Ovary (tissue), 9 donors: ENCODE results near the gene NLGN1. TPM values are rescaled to one million over a fixed set of nuclear protein-coding genes. Genes with fewer than 3 reads are reported as not detected.

ENCODE experiments used
- DNase-seq, 5 donors: peaks; one replicate each; pipeline ENCODE4 v3.0.0-alpha.2; 2019 to 2020
- H3K27ac ChIP-seq, 2 donors: fragments of 200-600 bp; one replicate each; pipeline versions ENCODE4 v1.5.1 to v1.8.0; 2019 to 2022
- H3K27me3 ChIP-seq: fragments of 200-600 bp; one replicate; pipeline ENCODE4 v1.8.0; 2022
- H3K36me3 ChIP-seq: fragments of 200-600 bp; sonication (generic); one replicate; pipeline ENCODE4 v1.5.1; 2019
- H3K4me1 ChIP-seq: one replicate; pipeline ENCODE4 v1.8.1; 2013; ENCODE audit warnings: mild to moderate bottlenecking, moderate library complexity; ENCODE audit not compliant: insufficient read depth
- H3K4me3 ChIP-seq: fragments of 200-600 bp; sonication (generic); one replicate; pipeline ENCODE4 v1.5.1; 2017
- H3K9me3 ChIP-seq, 2 donors: fragments of 200-600 bp in 1 of 2; sonication (generic) in 1 of 2; one replicate each; pipeline versions ENCODE4 v1.5.1 to v1.8.1; 2013 to 2019; ENCODE audit warnings: mild to moderate bottlenecking in 1 of 2, moderate library complexity in 1 of 2
- CTCF ChIP-seq, 3 donors: fragments of 450-650 bp in 2 of 3; fragments of 200-600 bp in 1 of 3; IDR thresholded peaks; one replicate each; pipeline versions ENCODE4 v1.5.1 to v1.8.0; 2016 to 2022; ENCODE audit warnings: antibody characterized with exemption in 3 of 3, mild to moderate bottlenecking in 1 of 3
- EP300 ChIP-seq: sonication (generic); formaldehyde crosslinking; IDR thresholded peaks from one replicate; pipeline ENCODE4 v1.6.1; 2017; ENCODE audit warnings: antibody characterized with exemption
- POLR2A ChIP-seq: fragments of 450-650 bp; IDR thresholded peaks from one replicate; pipeline ENCODE4 v1.6.1; 2017; ENCODE audit warnings: antibody characterized with exemption, mild to moderate bottlenecking, moderate library complexity
- WGBS, 3 donors: extraction: QIAGEN DNeasy Blood & Tissue Kit in 1 of 3; methylation state at CpG; one replicate each; pipeline versions ENCODE4 v1.1.5 to v1.1.7; 2013 to 2017; 5-methylcytosine and 5-hydroxymethylcytosine counted together
- intact Hi-C, 4 donors: fragments of 100-400 bp; cut with DNase I; formaldehyde crosslinking; loops; one replicate each; pipeline versions ENCODE4 v1.11.0 to v1.15.1; 2022 to 2023
- polyA plus RNA-seq, 2 donors: library from polyadenylated mRNA; stranded (reverse); fragments of 200-250 nt in 1 of 2; fragments of 350-450 nt in 1 of 2; fragmentation: Illumina TruSeq in 1 of 2; extraction: RNeasy Lipid Tissue Mini Kit (QIAGEN cat#74804) in 1 of 2; gene quantifications; one replicate each; pipeline ENCODE4 v1.2.3, GENCODE V29; 2013 to 2014
- total RNA-seq, 7 donors: library from RNA; depleted of rRNA in 2 of 7; stranded (reverse); fragments of >200 nt in 2 of 7; fragmentation: NEBNext Ultra II Directional in 3 of 7; extraction: Animal tissue kit (Norgen Biotek cat#: 25700) in 3 of 7; gene quantifications; one replicate each; pipeline versions ENCODE4 v1.1.0 to v1.2.4, GENCODE V29; 2016 to 2023
- donor health status: DM: no; HTN: no; CAD: no; lungs with moderate emphysema.
- donor health status: DM: no; HTN: no; CAD: no.
- donor health status: Bipolar disorder and iron deficiency.
- donor health status: DM: yes; HTN: yes; CAD: no.
- donor health status: DM: no; HTN: no; CAD: no.
- donor health status: DM: yes; HTN: yes; CAD: no.

Gene NLGN1
- total and polyA plus RNA-seq, 9 donors: 1.2 to 7.7 (median 4.6) TPM

DNA sequence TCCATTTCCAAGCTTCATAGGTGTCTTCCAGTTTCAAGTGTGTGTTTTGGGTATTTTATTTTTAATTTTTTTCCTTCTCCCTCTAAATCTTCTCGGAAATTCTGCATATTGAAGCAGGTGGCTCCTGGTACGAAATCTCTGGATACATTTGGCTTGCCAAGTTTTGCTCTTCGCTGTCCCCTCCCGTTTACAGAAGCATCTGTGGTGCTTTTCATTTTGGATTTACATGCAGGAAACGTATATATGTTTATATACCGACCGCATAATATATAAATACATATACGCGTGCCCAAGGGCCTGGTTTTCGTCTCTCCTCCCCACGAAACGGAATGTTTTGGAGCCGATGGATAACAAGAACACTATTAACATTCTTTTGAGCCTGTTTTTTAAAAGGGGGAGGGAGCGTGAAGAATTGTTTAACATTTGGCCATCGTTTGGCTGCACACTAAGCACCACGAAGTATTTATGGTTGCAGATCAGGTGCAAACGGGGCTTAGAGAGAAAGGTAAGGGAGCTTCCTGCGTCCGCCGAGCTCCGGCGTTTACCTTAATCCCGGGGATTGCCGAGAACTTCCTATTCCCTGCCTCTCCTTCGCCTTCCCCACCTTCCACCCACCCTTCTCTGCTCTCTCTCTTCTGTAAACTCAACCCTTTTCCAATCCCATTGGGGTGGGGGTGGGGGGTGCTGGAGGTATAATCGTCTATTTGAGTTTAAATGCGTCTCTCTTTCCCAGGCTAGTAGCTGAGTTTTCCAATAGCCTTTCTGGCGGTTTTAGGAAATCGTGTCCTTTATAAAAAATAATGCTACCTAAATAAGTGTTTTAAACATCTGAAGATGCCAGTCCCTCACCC is 1.1 kb upstream of the NLGN1 start:
- 0 to 1% (median 0%) methylated on average over 29 of the region's 29 CpGs for WGBS, 3 donors
- TF ChIP-seq POLR2A (no peak), CTCF (IDR thresholded peaks at IDR 0.05) (no peak), EP300 (no peak)
- DNase-seq: peak in 1 of 5 donors; percentile 18
- no peaks in the 10 kb centered on the region for H3K9me3 ChIP-seq
- H3K27me3 ChIP-seq: no peaks in the 10 kb centered on the region
- peak overlapping the region; percentile 65 for H3K4me3 ChIP-seq
- peak overlapping the region in 1 of 2 donors; percentile 88 for H3K27ac ChIP-seq
- no peaks in the 10 kb centered on the region for H3K4me1 ChIP-seq
- intact Hi-C loops: loop anchor here in 1 of 4 donors (10.0 kb wide), 1 partner anchor 1048 kb away; no protein-coding TSS in a partner anchor
- H3K36me3 ChIP-seq: no peaks in the 10 kb centered on the region

- H3K9me3 ChIP-seq: no peaks in the 10 kb centered on the region
- no peaks in the 10 kb centered on the region for H3K36me3 ChIP-seq
- no peaks in the 10 kb centered on the region for H3K27me3 ChIP-seq
- TF ChIP-seq POLR2A (no peak), CTCF (IDR thresholded peaks at IDR 0.05) (no peak)
- intact Hi-C loops: loop anchor here in 1 of 4 donors (10.0 kb wide), 1 partner anchor 1047 kb away; no protein-coding TSS in a partner anchor
- DNase-seq: no peak
- H3K4me3 ChIP-seq: peak overlapping the region; percentile 65
- no peaks in the 10 kb centered on the region for H3K4me1 ChIP-seq
- peak overlapping the region; percentile 55 to 88 for H3K27ac ChIP-seq
- WGBS, 3 donors: 2% methylated on average over 15 of the region's 15 CpGs
Measured at GRCh38 chr3:173398111-173398479, 551 bp downstream of the NLGN1 start.

- Histone ChIP-seq H3K27ac (no peak overlapping the region), H3K27me3 (no peaks in the 10 kb centered on the region), H3K4me3 (no peak overlapping the region), H3K36me3 (no peaks in the 10 kb centered on the region), H3K4me1 (peaks cover 2% of the 10 kb centered on the region), H3K9me3 (no peaks in the 10 kb centered on the region)
- 87 to 98% (median 92%) methylated on average over 1 of the region's 1 CpG for WGBS, 3 donors
- intact Hi-C loops: loop anchor here in 1 of 4 donors (10.0 kb wide), 1 partner anchor 1046 kb away; no protein-coding TSS in a partner anchor
- no peak for DNase-seq
- no peak for TF ChIP-seq CTCF (IDR thresholded peaks at IDR 0.05)
- TF ChIP-seq EP300: no peak
- no peak for TF ChIP-seq POLR2A
Measured at GRCh38 chr3:173399044-173399443, 1.5 kb downstream of the NLGN1 start.

DNA sequence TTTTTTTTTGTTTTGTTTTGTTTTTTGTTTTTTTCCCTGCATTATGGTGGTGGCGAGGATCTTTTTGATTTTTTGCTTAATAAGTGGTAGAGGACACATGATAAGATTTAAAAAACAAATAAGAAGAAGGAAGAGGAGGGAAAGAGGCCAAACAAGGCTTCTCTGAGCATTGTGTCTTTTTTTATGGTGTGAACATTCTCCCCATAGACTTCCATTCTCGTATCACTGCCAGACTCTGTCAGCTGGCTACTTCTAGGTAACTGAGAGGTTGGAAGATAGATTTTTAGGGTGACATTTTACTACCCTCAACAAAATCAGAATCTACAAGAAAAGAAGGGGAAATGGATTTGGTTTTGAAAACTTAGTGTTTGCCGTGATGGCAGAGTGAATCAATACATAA is 3.8 kb downstream of the NLGN1 start:
- Histone ChIP-seq H3K36me3 (no peaks in the 10 kb centered on the region), H3K4me1 (peaks cover 2% of the 10 kb centered on the region), H3K27ac (no peak overlapping the region), H3K27me3 (no peaks in the 10 kb centered on the region), H3K4me3 (no peak overlapping the region), H3K9me3 (no peaks in the 10 kb centered on the region)
- no peak for DNase-seq
- TF ChIP-seq POLR2A (no peak), CTCF (IDR thresholded peaks at IDR 0.05) (no peak), EP300 (no peak)
- intact Hi-C loops: no loop called here
- 59 to 76% (median 72%) methylated on average over 3 of the region's 3 CpGs for WGBS, 3 donors
